Omental fat pad (tissue), 4 donors: ENCODE data around the gene ZNF397. TPM values are rescaled to one million over a fixed set of nuclear protein-coding genes. Genes with fewer than 3 reads are reported as not detected.

Experiments
- ATAC-seq: fragments of 150-250 bp; one replicate; pipeline ENCODE4 v1.9.1; 2016; ENCODE audit warnings: mild to moderate bottlenecking, moderate library complexity; ENCODE audit not compliant: low FRiP score
- DNase-seq: peaks from one replicate; pipeline ENCODE4 v3.0.0-alpha.2; 2019; ENCODE audit warnings: low spot score
- total RNA-seq, 4 donors: library from RNA; depleted of rRNA; stranded (reverse); fragments of >200 nt; gene quantifications; one replicate each; pipeline ENCODE4 v1.1.0, GENCODE V29; 2016
- TF ChIP-seq, protein P1 (sequence below), 3 donors: fragments of 450-650 bp; IDR thresholded peaks; one replicate each; pipeline ENCODE4 v1.5.1; 2016 to 2017; ENCODE audit warnings: antibody characterized with exemption in 3 of 3, mild to moderate bottlenecking in 3 of 3, moderate library complexity in 2 of 3

The ZNF397 gene
- total RNA-seq: 10 to 100 TPM; 15.9 to 33.9 (median 22.8) TPM

DNA sequence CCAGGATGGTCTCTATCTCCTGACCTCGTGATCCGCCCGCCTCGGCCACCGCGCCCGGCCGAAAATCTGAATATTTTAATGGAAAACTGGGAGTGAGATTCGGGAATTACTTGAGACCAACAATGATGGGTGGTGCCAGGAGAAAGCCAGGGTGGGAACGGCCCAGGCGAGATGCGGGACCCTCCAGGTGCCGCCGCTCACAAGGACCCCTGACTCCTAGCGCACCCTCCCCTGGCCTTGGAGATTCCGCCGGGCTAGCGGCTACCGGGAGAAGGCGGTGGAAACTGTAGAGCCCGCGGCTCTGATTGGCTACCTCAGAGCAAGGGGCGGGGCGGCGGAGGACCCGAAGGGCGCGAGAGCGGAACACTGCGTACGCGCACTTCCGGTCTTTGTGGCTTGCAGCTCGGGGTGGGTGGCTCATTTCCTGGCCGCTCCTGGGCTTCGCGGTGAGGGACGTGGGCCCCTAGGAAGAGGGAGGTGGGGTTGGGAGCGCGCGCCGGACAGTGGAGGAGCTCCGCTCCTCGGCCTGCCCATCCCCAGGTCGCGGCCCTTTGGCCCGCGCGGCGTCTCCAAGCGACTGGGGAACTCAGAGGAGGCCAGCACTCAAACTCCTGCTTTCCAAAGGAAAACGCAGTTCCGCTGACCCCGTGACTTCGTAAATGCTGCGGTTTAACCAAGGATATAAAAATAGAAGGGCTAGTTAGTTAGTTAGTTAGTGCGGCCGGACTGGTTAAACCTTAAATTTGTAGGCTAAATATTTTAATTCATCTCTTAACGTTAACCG, at the start of gene ZNF397:
Gene ZNF397 (plus strand): TSS at position 371 of the 784 bp plus-strand sequence. CDS start 1,437 bp downstream, outside the sequence.
- TF ChIP-seq, protein P1, sequence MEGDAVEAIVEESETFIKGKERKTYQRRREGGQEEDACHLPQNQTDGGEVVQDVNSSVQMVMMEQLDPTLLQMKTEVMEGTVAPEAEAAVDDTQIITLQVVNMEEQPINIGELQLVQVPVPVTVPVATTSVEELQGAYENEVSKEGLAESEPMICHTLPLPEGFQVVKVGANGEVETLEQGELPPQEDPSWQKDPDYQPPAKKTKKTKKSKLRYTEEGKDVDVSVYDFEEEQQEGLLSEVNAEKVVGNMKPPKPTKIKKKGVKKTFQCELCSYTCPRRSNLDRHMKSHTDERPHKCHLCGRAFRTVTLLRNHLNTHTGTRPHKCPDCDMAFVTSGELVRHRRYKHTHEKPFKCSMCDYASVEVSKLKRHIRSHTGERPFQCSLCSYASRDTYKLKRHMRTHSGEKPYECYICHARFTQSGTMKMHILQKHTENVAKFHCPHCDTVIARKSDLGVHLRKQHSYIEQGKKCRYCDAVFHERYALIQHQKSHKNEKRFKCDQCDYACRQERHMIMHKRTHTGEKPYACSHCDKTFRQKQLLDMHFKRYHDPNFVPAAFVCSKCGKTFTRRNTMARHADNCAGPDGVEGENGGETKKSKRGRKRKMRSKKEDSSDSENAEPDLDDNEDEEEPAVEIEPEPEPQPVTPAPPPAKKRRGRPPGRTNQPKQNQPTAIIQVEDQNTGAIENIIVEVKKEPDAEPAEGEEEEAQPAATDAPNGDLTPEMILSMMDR (IDR thresholded peaks at IDR 0.05): no peak
- DNase-seq (peak; percentile 85), ATAC-seq (peak; percentile 100)

DNA sequence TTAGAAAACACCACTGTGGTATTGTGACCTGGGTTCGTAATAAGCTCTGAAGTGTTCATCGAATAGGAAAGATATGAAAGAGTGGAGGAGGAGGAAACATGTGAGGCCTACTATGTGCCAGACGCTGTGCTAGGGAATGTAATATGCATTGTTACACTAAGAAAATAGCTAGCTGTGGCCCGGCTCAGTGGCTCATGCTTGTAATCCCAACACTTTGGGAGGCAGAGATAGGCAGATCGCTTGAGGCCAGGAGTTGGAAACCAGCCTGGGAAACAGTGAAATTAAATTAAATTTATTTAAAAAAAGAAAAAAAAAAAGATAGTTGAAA, 49.2 kb upstream of the ZNF397 start:
- TF ChIP-seq, protein P1 (IDR thresholded peaks at IDR 0.05): no peak
- ATAC-seq: no peak
- DNase-seq: no peak

DNA sequence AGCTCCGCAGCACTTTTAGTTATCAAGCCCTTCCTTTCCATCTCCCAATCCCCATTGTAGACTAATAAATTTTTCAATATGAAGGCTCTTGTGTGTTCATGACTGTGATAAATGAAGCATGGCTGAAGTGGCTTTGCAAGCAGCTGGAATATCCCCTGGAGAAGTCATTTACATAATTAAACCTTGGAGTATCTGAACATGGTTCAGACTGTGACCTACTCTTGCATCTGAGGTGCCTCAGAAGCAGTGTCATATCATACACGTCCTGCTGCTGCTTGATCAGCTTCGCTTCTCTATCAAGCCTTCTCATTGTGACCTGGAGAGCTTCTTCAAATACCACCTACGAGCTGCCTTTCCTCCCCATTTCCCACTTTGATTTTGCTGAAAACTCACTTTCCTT, 48.4 kb upstream of the ZNF397 start:
- ATAC-seq (no peak), DNase-seq (no peak)
- TF ChIP-seq, protein P1 (IDR thresholded peaks at IDR 0.05): no peak

DNA sequence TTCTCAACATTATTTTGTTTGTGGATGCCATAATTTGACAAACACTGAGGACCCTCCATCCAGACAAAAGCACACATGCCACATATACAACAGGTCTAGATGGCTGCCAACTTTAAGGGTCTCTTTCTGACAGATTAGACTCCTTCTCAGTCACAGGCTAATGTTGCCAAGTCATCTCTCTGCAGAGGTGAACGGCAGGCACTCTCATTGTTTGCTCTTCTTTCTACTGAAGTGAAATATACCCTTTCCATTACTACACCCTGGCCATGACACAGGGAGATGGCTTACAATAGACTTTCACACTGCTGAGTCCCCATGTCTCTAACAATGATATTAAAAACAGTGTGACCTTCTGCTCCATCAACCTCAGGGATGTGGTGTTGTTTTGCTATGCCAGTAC, 47.5 kb upstream of the ZNF397 start:
- DNase-seq (no peak), ATAC-seq (no peak)

DNA sequence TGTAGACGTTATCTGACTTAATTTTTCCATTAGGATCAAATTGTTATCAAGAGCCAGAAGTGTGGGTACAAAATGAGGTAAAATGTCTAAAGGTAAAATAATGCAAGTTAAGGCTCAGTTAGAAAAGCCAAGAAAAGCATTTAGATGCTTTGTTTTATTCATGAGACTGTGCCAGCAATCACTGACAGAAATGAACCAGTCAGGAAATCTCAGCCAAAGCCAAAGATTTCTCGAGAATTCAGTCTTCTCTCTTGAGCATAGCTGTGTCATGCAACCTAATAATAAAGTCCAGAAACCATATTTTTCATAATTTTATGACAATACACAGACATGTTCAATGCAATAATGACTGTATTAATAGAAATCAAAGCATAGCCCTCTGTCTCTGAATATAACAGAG, 43.5 kb upstream of the ZNF397 start:
- TF ChIP-seq, protein P1 (IDR thresholded peaks at IDR 0.05): no peak
- ATAC-seq (no peak), DNase-seq (no peak)

More for the DNA sequence above, 47.5 kb upstream of the ZNF397 start:
- TF ChIP-seq, protein P1 (IDR thresholded peaks at IDR 0.05): no peak

DNA sequence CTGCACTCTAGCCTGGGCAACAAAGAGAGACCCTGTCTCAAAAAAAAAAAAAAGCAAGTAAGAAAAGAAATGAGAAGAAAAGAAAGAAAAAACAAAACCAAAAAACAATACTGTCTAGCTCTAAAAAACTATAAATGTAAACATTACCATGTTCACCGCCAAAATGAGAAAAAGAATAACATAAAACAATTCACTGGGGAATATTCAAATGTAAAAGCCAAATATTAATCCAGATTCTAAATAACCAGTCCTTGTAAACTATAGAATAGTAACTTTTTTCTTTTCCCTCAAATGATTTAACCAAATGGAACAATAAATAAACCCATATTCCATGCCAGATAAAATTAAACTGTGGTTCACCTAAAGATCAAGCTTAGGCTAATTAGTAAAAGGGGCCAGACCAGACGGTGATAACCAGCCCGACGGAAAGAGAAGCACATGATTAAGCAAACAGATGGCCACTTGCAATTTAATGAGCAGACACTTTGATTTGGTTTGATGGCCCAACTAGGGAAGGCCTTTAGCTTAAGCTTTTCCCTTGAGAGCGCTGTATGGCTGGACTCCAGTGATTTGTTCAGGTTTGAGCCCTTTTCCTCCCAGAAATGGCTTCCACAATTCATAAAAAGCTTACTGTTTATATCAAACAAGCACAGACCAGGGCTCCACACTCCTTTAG, 39.4 kb upstream of the ZNF397 start:
- DNase-seq (no peak), ATAC-seq (no peak)
- TF ChIP-seq, protein P1 (IDR thresholded peaks at IDR 0.05): no peak

DNA sequence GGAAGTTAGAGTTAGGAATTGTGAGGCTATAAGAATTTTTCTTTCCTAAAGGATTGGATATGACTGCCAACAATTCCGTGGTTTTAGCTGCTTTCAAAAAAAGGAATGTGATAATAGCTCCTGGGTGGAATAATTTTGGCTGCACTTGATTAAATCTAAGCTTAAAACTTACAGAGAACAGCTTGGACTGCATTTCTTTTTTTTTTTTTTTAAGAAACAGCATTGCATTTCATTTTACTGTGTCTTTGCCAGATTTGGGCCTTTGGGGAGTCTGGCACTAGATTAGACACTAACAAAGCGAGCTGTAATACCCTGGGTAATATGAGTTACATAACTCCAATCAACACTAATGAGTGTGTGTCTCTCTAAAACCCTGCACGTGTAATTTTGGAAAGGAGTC, 37.8 kb upstream of the ZNF397 start:
- ATAC-seq: no peak
- no peak for DNase-seq
- TF ChIP-seq, protein P1 (IDR thresholded peaks at IDR 0.05): no peak
